ENCODE data around the gene ZBTB46. TPM values are rescaled to one million over a fixed set of nuclear protein-coding genes. Genes with fewer than 3 reads are reported as not detected.

The ZBTB46 gene
- total RNA-seq, 1 donor from 2014 or later, result 0.53 TPM

DNA sequence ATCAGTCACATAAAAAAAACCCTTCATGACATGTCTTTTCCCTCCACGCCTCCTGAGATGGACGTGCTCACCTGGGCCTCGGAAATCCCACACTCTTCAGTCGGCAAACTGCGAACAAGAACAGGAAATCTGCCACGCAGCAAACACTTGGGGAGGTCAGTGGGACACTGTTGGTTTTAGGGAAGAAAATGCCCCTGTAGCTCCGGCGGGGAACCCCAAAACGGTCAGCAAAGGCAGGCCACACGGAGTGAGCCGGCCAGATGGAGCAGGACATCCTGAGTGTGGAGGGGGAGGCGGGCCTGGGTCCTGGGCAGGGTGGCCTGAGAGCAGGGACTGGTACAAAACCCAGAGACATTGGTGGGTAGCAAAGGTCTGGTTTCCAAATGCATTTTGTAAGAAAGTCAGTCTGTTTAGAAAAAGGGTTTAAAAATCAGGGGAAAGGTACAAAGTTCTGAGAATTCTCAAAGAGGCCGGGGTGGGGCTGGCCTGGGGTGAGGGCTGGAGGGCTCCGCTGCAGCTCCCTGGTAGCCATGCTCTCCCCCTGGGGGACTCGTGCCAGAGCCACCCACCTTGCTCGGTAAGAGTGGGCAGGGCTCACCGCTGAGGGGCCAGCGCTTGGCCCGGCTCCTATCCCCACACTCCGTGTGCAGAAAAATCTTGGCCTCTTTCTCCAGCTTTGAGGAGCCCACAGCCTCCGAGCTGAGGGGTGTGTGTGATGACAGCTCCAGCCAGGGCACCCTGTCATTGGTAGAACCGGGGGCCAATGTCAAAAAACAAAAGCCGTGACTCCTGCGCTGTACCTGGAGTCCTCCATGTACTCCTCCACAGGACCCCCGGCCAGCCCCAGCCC, 86.3 kb downstream of the ZBTB46 start:
- DNase-seq (ENCODE audit: low read depth) (no peak), FAIRE-seq (no peak)
- Histone ChIP-seq H3K4me3 (ENCODE audit: low read depth, low read length) (no peak overlapping the region), H3K36me3 (ENCODE audit: control insufficient read depth, insufficient read depth, low read length) (peaks cover 18% of the 10 kb centered on the region), H3K27me3 (ENCODE audit: control insufficient read depth, insufficient read depth, low read length) (no peaks in the 10 kb centered on the region)
- no peak for TF ChIP-seq CTCF (IDR thresholded peaks at IDR 0.05; ENCODE audit: insufficient read depth, low read length, severe bottlenecking)

DNA sequence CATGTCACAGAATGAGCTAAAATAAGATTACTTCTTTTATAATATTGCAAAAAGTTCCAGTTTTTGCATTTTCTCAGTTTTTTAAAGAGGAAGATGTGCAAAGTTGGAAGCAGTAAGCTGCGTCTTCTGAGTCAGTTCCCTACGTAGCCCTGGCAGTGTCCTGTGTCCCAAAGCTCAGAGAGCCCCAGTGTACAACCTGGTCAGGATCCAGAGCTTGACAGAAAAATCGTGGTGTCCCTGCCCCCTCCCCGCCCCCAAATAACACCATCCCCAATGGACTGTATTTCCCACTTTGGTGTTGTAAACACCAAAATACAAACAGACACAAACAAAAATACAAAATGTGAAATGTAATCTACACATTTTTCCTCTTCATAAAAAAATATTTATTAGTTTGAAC, 86.9 kb downstream of the ZBTB46 start:
- FAIRE-seq, result no peak
- Histone ChIP-seq H3K4me3 (ENCODE audit: low read depth, low read length) (no peak overlapping the region), H3K36me3 (ENCODE audit: control insufficient read depth, insufficient read depth, low read length) (peaks cover 18% of the 10 kb centered on the region), H3K27me3 (ENCODE audit: control insufficient read depth, insufficient read depth, low read length) (no peaks in the 10 kb centered on the region)
- no peak for TF ChIP-seq CTCF (IDR thresholded peaks at IDR 0.05; ENCODE audit: insufficient read depth, low read length, severe bottlenecking)
- DNase-seq (ENCODE audit: low read depth), result no peak

DNA sequence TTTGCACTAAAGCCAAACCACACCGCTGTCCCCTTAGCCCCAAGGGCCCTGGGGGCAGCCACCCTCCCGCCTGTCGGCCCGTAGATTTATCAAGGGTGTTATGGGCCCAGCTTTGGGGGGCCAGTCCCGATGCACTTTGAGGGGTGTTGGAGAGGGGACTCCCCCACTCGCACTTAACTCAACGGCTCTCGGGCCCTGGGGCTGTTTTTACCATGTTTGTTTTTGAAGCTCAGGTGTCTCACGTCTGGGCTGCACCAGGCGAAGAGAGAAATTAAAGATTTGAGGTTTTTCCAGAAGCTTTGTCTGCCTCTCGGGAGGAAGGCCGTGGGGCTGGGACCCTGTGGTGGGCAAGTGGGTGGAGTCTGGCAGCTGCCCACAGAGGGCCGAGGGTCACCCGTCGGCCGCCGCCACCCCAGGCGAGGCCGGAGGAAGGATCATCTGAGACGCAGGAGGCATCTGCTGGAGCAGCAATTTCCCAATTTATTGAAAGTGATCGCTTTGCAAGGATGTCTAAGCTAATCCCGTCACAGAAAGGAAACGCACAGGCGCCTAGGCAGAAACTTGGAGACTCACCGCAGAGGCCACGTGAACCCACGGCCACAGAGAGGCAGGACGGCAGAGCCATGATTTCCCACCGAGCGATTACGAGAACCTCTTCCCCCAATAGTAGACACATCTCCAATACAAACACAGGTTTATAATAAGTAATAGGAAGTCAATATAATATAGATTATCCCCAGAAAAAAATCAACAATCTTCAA, 87.7 kb downstream of the ZBTB46 start:
- Histone ChIP-seq H3K36me3 (ENCODE audit: control insufficient read depth, insufficient read depth, low read length) (peaks cover 18% of the 10 kb centered on the region), H3K27me3 (ENCODE audit: control insufficient read depth, insufficient read depth, low read length) (no peaks in the 10 kb centered on the region), H3K4me3 (ENCODE audit: low read depth, low read length) (no peak overlapping the region)
- FAIRE-seq (no peak), DNase-seq (ENCODE audit: low read depth) (no peak)
- TF ChIP-seq CTCF (IDR thresholded peaks at IDR 0.05; ENCODE audit: insufficient read depth, low read length, severe bottlenecking), result no peak

DNA sequence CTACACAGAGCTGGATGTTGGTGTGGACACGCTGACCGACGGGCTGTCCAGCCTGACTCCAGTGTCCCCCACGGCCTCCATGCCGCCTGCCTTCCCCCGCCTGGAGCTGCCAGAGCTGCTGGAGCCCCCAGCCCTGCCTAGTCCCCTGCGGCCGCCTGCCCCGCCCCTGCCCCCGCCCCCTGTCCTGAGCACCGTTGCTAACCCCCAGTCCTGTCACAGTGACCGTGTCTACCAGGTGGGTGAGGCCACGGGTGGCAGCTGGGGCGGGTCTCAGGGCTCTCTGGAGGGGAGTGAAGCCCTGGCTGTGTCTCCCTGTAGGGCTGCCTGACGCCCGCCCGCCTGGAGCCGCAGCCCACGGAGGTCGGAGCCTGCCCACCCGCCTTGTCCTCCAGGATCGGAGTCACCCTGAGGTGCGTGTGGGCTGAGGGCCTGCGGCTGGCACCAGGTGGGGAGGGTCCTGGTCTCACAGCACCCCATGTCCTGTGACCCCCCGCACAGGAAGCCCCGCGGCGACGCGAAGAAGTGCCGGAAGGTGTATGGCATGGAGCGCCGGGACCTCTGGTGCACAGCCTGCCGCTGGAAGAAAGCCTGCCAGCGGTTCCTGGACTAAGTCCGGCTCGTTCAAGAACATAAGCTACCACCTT, 88.6 kb downstream of the ZBTB46 start:
- peaks cover 18% of the 10 kb centered on the region for H3K36me3 ChIP-seq (ENCODE audit: control insufficient read depth, insufficient read depth, low read length)
- H3K4me3 ChIP-seq (ENCODE audit: low read depth, low read length), result no peak overlapping the region
- FAIRE-seq, result no peak
- TF ChIP-seq CTCF (IDR thresholded peaks at IDR 0.05; ENCODE audit: insufficient read depth, low read length, severe bottlenecking), result no peak
- no peaks in the 10 kb centered on the region for H3K27me3 ChIP-seq (ENCODE audit: control insufficient read depth, insufficient read depth, low read length)
- no peak for DNase-seq (ENCODE audit: low read depth)

GRCh38 chr20:63741676-63742380, 89.2 kb downstream of the ZBTB46 start:
- H3K27me3 ChIP-seq (ENCODE audit: control insufficient read depth, insufficient read depth, low read length), result no peaks in the 10 kb centered on the region
- H3K4me3 ChIP-seq (ENCODE audit: low read depth, low read length), result peak overlapping the region; percentile 67
- FAIRE-seq (no peak), DNase-seq (ENCODE audit: low read depth) (no peak)
- no peak for TF ChIP-seq CTCF (IDR thresholded peaks at IDR 0.05; ENCODE audit: insufficient read depth, low read length, severe bottlenecking)
- H3K36me3 ChIP-seq (ENCODE audit: control insufficient read depth, insufficient read depth, low read length), result peaks cover 18% of the 10 kb centered on the region
